WERI-Rb-1 (cell line): ENCODE data around the gene CDC42BPA.

ENCODE experiments used
- DNase-seq: peaks from one replicate; pipeline ENCODE4 v3.0.0-alpha.2; 2020
- H3K27ac ChIP-seq: fragments of 250-450 bp; sonication (Bioruptor Pico); 2 replicates; pipeline ENCODE4 v1.5.1; 2020; ENCODE audit warnings: mild to moderate bottlenecking, moderate library complexity
- H3K27me3 ChIP-seq: fragments of 250-450 bp; sonication (Bioruptor Pico); 2 replicates; pipeline ENCODE4 v1.5.1; 2021; ENCODE audit warnings: mild to moderate bottlenecking, low read depth, moderate library complexity; ENCODE audit not compliant: insufficient read depth, severe bottlenecking
- H3K36me3 ChIP-seq: fragments of 250-450 bp; sonication (Bioruptor Pico); 2 replicates; pipeline ENCODE4 v1.5.1; 2020; ENCODE audit warnings: mild to moderate bottlenecking, moderate library complexity
- H3K4me3 ChIP-seq: 2 replicates; pipeline ENCODE4 v1.5.1; 2011; ENCODE audit warnings: low read depth, mild to moderate bottlenecking, control low read depth, low read length
- H3K9me3 ChIP-seq: fragments of 250-450 bp; sonication (Bioruptor Pico); 2 replicates; pipeline ENCODE4 v1.5.1; 2021; ENCODE audit warnings: mild to moderate bottlenecking, moderate library complexity; ENCODE audit not compliant: severe bottlenecking
- TF ChIP-seq, protein P1 (sequence below): IDR thresholded peaks from 2 replicates; pipeline ENCODE4 v1.5.1; 2011; ENCODE audit warnings: low read depth, mild to moderate bottlenecking, control low read depth, inconsistent platforms, low read length

The CDC42BPA gene

DNA sequence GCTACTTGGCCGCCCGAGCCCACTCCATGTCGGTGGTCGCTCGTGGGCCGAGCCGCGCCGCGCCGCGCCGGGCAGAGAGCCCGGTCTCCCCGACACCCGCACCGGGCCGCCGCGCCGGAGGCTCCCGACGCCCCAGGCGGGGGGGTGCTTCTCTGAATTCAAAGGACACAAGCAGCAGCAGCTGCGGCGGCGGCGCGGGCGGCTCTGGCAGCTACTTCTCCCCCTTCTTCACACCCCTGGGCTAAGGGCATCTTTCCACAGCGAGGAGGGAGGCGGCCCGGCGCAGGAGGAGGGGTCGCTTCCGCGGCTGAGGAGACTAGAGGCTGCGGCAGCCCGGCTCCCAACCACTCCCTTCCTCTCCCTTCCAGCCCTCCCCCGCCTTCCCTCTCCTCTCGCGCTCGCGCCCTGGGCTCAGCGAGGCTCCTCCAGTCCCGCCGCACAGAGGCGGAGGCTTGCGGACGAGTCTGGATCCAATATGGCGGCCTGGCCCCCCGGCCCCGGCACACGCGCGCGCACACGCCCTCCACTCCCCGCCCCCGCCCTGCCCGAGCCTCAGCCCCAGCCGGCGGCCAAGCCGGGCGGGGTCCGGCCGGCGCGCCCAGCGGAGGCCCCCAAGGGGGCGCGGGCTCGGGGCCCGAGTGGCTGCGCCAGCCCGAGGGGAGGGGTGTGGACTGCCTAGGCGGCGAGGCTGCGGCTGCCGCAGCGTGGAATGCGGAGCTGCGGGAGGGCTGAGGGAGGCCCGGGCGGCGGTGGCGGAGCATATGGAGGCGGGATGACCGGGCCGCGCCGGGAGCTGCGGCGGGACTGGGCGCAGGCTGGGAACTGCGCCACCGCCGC is at the start of gene CDC42BPA:
CDC42BPA (minus strand) TSS at position 477 of the 837 bp plus-strand sequence. CDS start 1,310 bp downstream, outside the sequence.
- peak; percentile 84 for DNase-seq
- no peaks in the 10 kb centered on the region for H3K9me3 ChIP-seq
- no peaks in the 10 kb centered on the region for H3K36me3 ChIP-seq
- TF ChIP-seq, protein P1, sequence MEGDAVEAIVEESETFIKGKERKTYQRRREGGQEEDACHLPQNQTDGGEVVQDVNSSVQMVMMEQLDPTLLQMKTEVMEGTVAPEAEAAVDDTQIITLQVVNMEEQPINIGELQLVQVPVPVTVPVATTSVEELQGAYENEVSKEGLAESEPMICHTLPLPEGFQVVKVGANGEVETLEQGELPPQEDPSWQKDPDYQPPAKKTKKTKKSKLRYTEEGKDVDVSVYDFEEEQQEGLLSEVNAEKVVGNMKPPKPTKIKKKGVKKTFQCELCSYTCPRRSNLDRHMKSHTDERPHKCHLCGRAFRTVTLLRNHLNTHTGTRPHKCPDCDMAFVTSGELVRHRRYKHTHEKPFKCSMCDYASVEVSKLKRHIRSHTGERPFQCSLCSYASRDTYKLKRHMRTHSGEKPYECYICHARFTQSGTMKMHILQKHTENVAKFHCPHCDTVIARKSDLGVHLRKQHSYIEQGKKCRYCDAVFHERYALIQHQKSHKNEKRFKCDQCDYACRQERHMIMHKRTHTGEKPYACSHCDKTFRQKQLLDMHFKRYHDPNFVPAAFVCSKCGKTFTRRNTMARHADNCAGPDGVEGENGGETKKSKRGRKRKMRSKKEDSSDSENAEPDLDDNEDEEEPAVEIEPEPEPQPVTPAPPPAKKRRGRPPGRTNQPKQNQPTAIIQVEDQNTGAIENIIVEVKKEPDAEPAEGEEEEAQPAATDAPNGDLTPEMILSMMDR, result no peak
- no peaks in the 10 kb centered on the region for H3K27me3 ChIP-seq
- H3K4me3 ChIP-seq, result peak within 1 kb of the TSS; percentile 72
- H3K27ac ChIP-seq, result peak within 1 kb of the TSS; percentile 92

GRCh38 chr1:227368009-227368408 is 49.7 kb upstream of the CDC42BPA start:
- Histone ChIP-seq H3K9me3 (no peaks in the 10 kb centered on the region), H3K4me3 (no peak overlapping the region), H3K36me3 (no peaks in the 10 kb centered on the region), H3K27me3 (no peaks in the 10 kb centered on the region), H3K27ac (no peak overlapping the region)
- TF ChIP-seq, protein P1, result no peak
- no peak for DNase-seq

DNA sequence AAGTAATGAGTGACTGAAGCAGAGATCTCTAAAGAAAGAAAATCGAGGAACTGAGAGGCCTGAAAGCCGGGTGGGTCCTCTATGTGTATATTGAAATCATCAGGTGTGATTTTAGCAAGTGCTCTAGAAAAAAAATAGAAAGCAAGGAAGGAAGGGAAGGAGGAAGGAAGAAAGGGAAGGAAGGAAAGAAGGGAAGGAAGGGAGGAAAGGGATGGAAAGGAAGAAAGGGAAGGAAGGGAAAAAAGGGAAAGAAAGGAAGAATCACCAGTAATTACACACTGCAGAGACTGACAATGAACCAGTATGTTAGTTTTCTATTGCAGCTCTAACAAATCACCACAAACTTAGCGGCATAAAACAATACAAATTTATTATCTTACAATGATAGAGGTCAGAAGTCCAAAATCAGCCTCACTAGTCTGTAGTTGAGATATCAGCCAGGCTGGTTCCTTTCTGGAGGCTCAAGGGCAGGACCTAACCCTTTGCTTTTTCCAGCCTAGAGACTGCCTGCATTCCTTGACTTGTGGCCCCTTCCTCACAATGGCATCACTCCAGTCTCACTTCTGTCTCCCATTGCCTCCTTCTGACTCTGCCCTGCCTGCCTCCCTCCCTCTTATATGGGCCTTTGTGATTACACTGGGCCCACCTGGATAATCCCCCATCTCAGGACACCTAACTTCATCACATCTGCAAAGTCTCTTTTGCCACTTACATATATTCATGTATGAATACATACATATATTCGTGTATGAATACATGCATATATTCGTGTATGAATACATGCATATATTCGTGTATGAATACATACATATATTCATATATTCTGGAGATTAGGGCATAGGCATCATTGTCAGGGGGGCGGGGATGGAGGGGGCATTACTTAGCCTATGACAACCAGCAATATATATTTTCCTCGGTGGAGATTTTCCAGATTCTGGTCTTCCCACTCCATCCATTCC is 47.5 kb upstream of the CDC42BPA start:
- no peaks in the 10 kb centered on the region for H3K36me3 ChIP-seq
- no peak for DNase-seq
- TF ChIP-seq, protein P1, result no peak
- no peak overlapping the region for H3K27ac ChIP-seq
- H3K27me3 ChIP-seq, result no peaks in the 10 kb centered on the region
- H3K4me3 ChIP-seq, result no peak overlapping the region
- H3K9me3 ChIP-seq, result no peaks in the 10 kb centered on the region

GRCh38 chr1:227364657-227365056 is 46.4 kb upstream of the CDC42BPA start:
- Histone ChIP-seq H3K27me3 (no peaks in the 10 kb centered on the region), H3K36me3 (no peaks in the 10 kb centered on the region), H3K9me3 (no peaks in the 10 kb centered on the region), H3K4me3 (no peak overlapping the region), H3K27ac (no peak overlapping the region)
- no peak for DNase-seq
- TF ChIP-seq, protein P1, result no peak

- TF ChIP-seq, protein P1, result no peak
- DNase-seq, result no peak
- Histone ChIP-seq H3K27me3 (no peaks in the 10 kb centered on the region), H3K27ac (no peak overlapping the region), H3K9me3 (no peaks in the 10 kb centered on the region), H3K4me3 (no peak overlapping the region), H3K36me3 (no peaks in the 10 kb centered on the region)
These were observed 45.5 kb upstream of the CDC42BPA start for GRCh38 chr1:227363825-227364224.
